Naive thymus-derived CD4-positive, alpha-beta T cell (primary cell): ENCODE data around the gene GSTO1. TPM values are rescaled to one million over a fixed set of nuclear protein-coding genes. Genes with fewer than 3 reads are reported as not detected.

Source experiments
- ATAC-seq: fragments of 150-1000 bp; cut with Tn5 transposase; 2 replicates; pipeline ENCODE4 v1.10.0; 2021; ENCODE audit warnings: mild to moderate bottlenecking, moderate library complexity
- CTCF ChIA-PET: fragments of 350-600 bp; sonication (Branson Sonifier 250); formaldehyde crosslinking; loops from one replicate; lab custom pipeline; 2021; ENCODE audit warnings: antibody characterized with exemption; lab: Charles Lee
- POLR2A ChIA-PET: fragments of 350-600 bp; sonication (Branson Sonifier 250); formaldehyde crosslinking; loops from one replicate; lab custom pipeline; 2021; ENCODE audit warnings: antibody characterized with exemption, inconsistent platforms; lab: Charles Lee
- DNase-seq, 9 donors: peaks; one replicate each; pipeline versions ENCODE4 v3.0.0 to v3.0.0-alpha.2; 2020 to 2022; ENCODE audit warnings: mixed read lengths in 1 of 9
- H3K27ac ChIP-seq: one replicate; pipeline ENCODE4 v1.7.0; 2013; ENCODE audit warnings: mild to moderate bottlenecking, low read depth, low read length, moderate library complexity
- H3K27me3 ChIP-seq, 2 donors: one replicate each; pipeline ENCODE4 v1.7.0; 2013; ENCODE audit warnings: low read length in 2 of 2, mild to moderate bottlenecking in 2 of 2, moderate library complexity in 2 of 2; ENCODE audit not compliant: control insufficient read depth in 2 of 2, insufficient read depth in 2 of 2
- H3K36me3 ChIP-seq, 3 experiments: 1 replicate in 2 of 3; 2 replicates in 1 of 3; pipeline ENCODE4 v1.7.0; 2013; ENCODE audit warnings: low read length in 3 of 3, mild to moderate bottlenecking in 3 of 3, moderate library complexity in 1 of 3; ENCODE audit not compliant: insufficient read depth in 3 of 3, control insufficient read depth in 2 of 3
- H3K4me1 ChIP-seq, 2 donors: one replicate each; pipeline ENCODE4 v1.7.0; 2013; ENCODE audit warnings: low read length in 2 of 2, mild to moderate bottlenecking in 2 of 2, moderate library complexity in 1 of 2; ENCODE audit not compliant: control insufficient read depth in 2 of 2, insufficient read depth in 2 of 2
- H3K4me3 ChIP-seq: 2 replicates; pipeline ENCODE4 v1.7.0; 2013; ENCODE audit warnings: mild to moderate bottlenecking, low read length
- H3K9me3 ChIP-seq, 3 experiments: 1 replicate in 2 of 3; 2 replicates in 1 of 3; pipeline ENCODE4 v1.7.0; 2013; ENCODE audit warnings: low read length in 3 of 3; ENCODE audit not compliant: control insufficient read depth in 2 of 3
- H3K27ac Mint-ChIP-seq, 9 donors: one replicate each; pipeline ENCODE4 v1.8.0; 2020 to 2022; ENCODE audit warnings: mixed read lengths in 9 of 9, mild to moderate bottlenecking in 8 of 9, moderate library complexity in 5 of 9, inconsistent platforms in 2 of 9
- H3K27me3 Mint-ChIP-seq, 5 donors: one replicate each; pipeline ENCODE4 v1.8.0; 2021 to 2022; ENCODE audit warnings: mixed read lengths in 5 of 5, mild to moderate bottlenecking in 1 of 5
- H3K36me3 Mint-ChIP-seq, 5 donors: one replicate each; pipeline ENCODE4 v1.8.0; 2020 to 2022; ENCODE audit warnings: mixed read lengths in 5 of 5, mild to moderate bottlenecking in 3 of 5, inconsistent platforms in 1 of 5
- H3K4me1 Mint-ChIP-seq, 7 donors: one replicate each; pipeline ENCODE4 v1.8.0; 2020 to 2022; ENCODE audit warnings: mixed read lengths in 7 of 7, mild to moderate bottlenecking in 3 of 7, inconsistent platforms in 1 of 7
- H3K4me3 Mint-ChIP-seq, 10 donors: one replicate each; pipeline ENCODE4 v1.8.0; 2020 to 2022; ENCODE audit warnings: mild to moderate bottlenecking in 10 of 10, mixed read lengths in 10 of 10, moderate library complexity in 6 of 10, inconsistent platforms in 2 of 10
- H3K9me3 Mint-ChIP-seq, 11 donors: one replicate each; pipeline ENCODE4 v1.8.0; 2020 to 2022; ENCODE audit warnings: mixed read lengths in 11 of 11, mild to moderate bottlenecking in 4 of 11, inconsistent platforms in 1 of 11, moderate library complexity in 1 of 11
- intact Hi-C, 2 donors: fragments of 100-400 bp; cut with micrococcal nuclease; formaldehyde crosslinking; loops; one replicate each; pipeline ENCODE4 v1.15.1; 2023
- polyA plus RNA-seq, 2 donors: library from polyadenylated mRNA; unstranded; fragments of 300-500 nt; fragmentation: Illumina TruSeq; gene quantifications; one replicate each; pipeline ENCODE4 v1.2.3, GENCODE V29; 2021
- total RNA-seq, 6 experiments: library from RNA in 5 of 6; stranded (reverse) in 5 of 6; gene quantifications; 1 replicate in 5 of 6; 2 replicates in 1 of 6; pipeline ENCODE4 v1.2.3 and lab custom pipeline; 2021 to 2026

GSTO1 gene
- total and polyA plus RNA-seq, 7 experiments from 2014 or later = 28.1 to 141 (median 73.8) TPM

DNA sequence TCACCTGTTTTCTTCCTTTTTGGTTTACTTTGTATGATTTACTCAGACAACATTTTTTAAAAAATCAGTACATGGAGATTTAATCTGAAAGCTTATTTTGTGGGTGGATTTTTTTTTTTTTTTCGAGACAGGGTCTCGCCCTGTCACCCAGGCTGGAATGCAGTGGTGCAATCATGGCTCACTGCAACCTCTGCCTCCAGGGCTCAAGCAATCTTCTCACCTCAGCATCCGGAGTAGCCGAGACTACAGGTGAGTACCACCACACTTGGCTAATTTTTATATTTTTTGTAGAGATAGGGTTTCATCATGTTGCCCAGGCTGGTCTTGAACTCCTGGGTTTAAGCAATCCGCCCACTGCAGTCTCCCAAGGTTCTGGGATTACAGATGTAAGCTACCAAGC, 2.5 kb downstream of the GSTO1 start:
- peak overlapping the region; percentile 89 for H3K27ac ChIP-seq
- H3K4me3 ChIP-seq = no peak overlapping the region
- peaks cover 21 to 38% of the 10 kb centered on the region in 2 donors for H3K4me1 ChIP-seq
- no peak for ATAC-seq
- DNase-seq = no peak
- Mint-ChIP-seq H3K4me3 (peak overlapping the region in 8 of 10 donors; percentile 22 to 100 (median 44)), H3K27ac (peak overlapping the region in 8 of 9 donors; percentile 33 to 96 (median 83)), H3K27me3 (no peaks in the 10 kb centered on the region), H3K4me1 (peaks cover 51 to 82% (median 73%) of the 10 kb centered on the region in 7 donors), H3K36me3 (peaks cover 8 to 34% (median 24%) of the 10 kb centered on the region in 5 donors), H3K9me3 (no peaks in the 10 kb centered on the region)
- H3K9me3 ChIP-seq = no peaks in the 10 kb centered on the region
- H3K27me3 ChIP-seq = no peaks in the 10 kb centered on the region
- ChIA-PET CTCF (interaction anchor here (0.6 kb wide), 1 partner anchor 48 kb away, joined by 3 read pairs; no protein-coding TSS in a partner anchor), POLR2A (interaction anchor here (0.7 to 7.4 kb wide), 3 partner anchors 11 to 107 kb away, joined by 4 to 68 read pairs (median 23); partner anchors contain the start of gene GSTO2)
- intact Hi-C loops = loop anchor here in 1 of 2 donors (5.0 kb wide), 1 partner anchor 370 kb away; no protein-coding TSS in a partner anchor
- peaks cover 0 to 43% (median 23%) of the 10 kb centered on the region in 3 experiments for H3K36me3 ChIP-seq

GRCh38 chr10:104258209-104258608, 3.5 kb downstream of the GSTO1 start:
- Mint-ChIP-seq H3K9me3 (no peaks in the 10 kb centered on the region), H3K4me3 (peak overlapping the region in 1 of 10 donors; percentile 84), H3K27me3 (no peaks in the 10 kb centered on the region), H3K36me3 (peaks cover 8 to 34% (median 24%) of the 10 kb centered on the region in 5 donors), H3K27ac (peak overlapping the region; percentile 6 to 94 (median 73)), H3K4me1 (peaks cover 50 to 86% (median 71%) of the 10 kb centered on the region in 7 donors)
- Histone ChIP-seq H3K36me3 (peaks cover 2 to 50% (median 23%) of the 10 kb centered on the region in 3 experiments), H3K27me3 (no peaks in the 10 kb centered on the region), H3K4me3 (no peak overlapping the region), H3K27ac (no peak overlapping the region), H3K4me1 (peaks cover 21 to 38% of the 10 kb centered on the region in 2 donors), H3K9me3 (no peaks in the 10 kb centered on the region)
- POLR2A ChIA-PET = interaction anchor here (1.3 to 7.4 kb wide), 3 partner anchors 10 to 80 kb away, joined by 4 to 68 read pairs (median 4); partner anchors contain the start of genes GSTO2 and ITPRIP
- CTCF ChIA-PET = interaction anchor here (0.6 kb wide), 1 partner anchor 371 kb away, joined by 3 read pairs; no protein-coding TSS in a partner anchor
- DNase-seq (no peak), ATAC-seq (no peak)
- intact Hi-C loops = loop anchor here in 1 of 2 donors (5.0 kb wide), 1 partner anchor 371 kb away; no protein-coding TSS in a partner anchor

GRCh38 chr10:104259456-104259855, 4.8 kb downstream of the GSTO1 start:
- intact Hi-C loops = loop anchor here in 1 of 2 donors (5.0 kb wide), 1 partner anchor 372 kb away; no protein-coding TSS in a partner anchor
- H3K36me3 ChIP-seq = peaks cover 3 to 53% (median 23%) of the 10 kb centered on the region in 3 experiments
- H3K27me3 ChIP-seq = no peaks in the 10 kb centered on the region
- peaks cover 21 to 42% of the 10 kb centered on the region in 2 donors for H3K4me1 ChIP-seq
- no peaks in the 10 kb centered on the region for H3K27me3 Mint-ChIP-seq
- no peaks in the 10 kb centered on the region for H3K9me3 Mint-ChIP-seq
- H3K4me3 Mint-ChIP-seq = peak overlapping the region in 3 of 10 donors; percentile 3 to 64 (median 50)
- H3K4me1 Mint-ChIP-seq = peaks cover 43 to 86% (median 71%) of the 10 kb centered on the region in 7 donors
- H3K27ac Mint-ChIP-seq = peak overlapping the region in 7 of 9 donors; percentile 58 to 94 (median 80)
- POLR2A ChIA-PET = interaction anchor here (0.9 to 1.5 kb wide), 3 partner anchors 9 to 18 kb away, joined by 3 to 4 read pairs (median 4); no protein-coding TSS in a partner anchor
- H3K36me3 Mint-ChIP-seq = peaks cover 8 to 38% (median 31%) of the 10 kb centered on the region in 5 donors
- no peak for DNase-seq
- no peaks in the 10 kb centered on the region for H3K9me3 ChIP-seq
- no peak overlapping the region for H3K4me3 ChIP-seq
- peak overlapping the region; percentile 17 for H3K27ac ChIP-seq
- no peak for ATAC-seq
- CTCF ChIA-PET = no interaction called here

DNA sequence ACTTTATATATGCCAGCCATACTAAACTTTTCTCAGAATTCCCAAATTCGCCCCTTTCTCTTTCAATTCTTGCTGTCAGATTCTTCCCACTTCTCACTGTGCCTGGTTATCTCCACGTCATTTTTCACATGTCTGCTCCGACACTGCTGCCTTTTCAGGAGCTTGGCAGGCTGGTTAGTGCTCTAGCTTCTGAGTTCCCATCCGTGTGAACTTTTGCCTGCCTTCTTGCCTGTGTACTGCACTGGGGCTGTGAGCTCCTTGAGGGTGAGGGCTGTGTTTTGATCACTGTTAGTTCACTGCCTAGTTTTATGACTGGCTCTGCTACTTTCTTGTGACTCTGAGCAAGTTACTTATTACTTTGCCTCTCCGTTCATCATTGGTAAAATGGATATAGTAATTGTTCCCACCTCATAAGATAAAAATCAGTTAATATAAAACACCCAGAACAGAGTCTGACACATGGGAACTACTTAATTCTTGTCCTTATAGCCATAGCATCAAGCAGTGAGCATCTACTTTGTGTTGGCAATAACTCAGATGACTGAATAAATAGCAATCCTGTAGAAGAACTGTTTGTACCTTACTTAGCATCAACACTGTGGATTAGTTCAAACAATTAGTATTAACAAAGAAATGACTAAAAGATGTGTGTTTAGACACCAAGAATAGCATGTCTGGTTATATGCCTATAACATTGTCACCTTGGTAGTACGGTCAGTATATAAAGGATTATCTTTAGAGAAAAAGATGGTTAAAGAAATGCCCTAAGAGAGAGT, 5.5 kb downstream of the GSTO1 start:
- H3K27me3 Mint-ChIP-seq = no peaks in the 10 kb centered on the region
- DNase-seq = no peak
- ATAC-seq = no peak
- peaks cover 3 to 48% (median 23%) of the 10 kb centered on the region in 3 experiments for H3K36me3 ChIP-seq
- H3K4me1 Mint-ChIP-seq = peaks cover 43 to 92% (median 77%) of the 10 kb centered on the region in 7 donors
- peak overlapping the region in 8 of 10 donors; percentile 6 to 75 (median 50) for H3K4me3 Mint-ChIP-seq
- H3K27ac ChIP-seq = peak overlapping the region; percentile 53
- H3K36me3 Mint-ChIP-seq = peaks cover 8 to 38% (median 32%) of the 10 kb centered on the region in 5 donors
- H3K4me3 ChIP-seq = no peak overlapping the region
- intact Hi-C loops = loop anchor here in 1 of 2 donors (1.0 to 10.0 kb wide), 4 partner anchors 9 to 1615 kb away; partner anchors contain the start of genes ATP5MK, GSTO2, PDCD11 and TRIM8
- ChIA-PET CTCF (interaction anchor here (3.3 kb wide), 1 partner anchor 14 kb away, joined by 14 read pairs; no protein-coding TSS in a partner anchor), POLR2A (interaction anchor here (0.6 to 1.1 kb wide), 3 partner anchors 10 to 76 kb away, joined by 3 to 5 read pairs (median 4); no protein-coding TSS in a partner anchor)
- H3K27ac Mint-ChIP-seq = peak overlapping the region; percentile 71 to 94 (median 83)
- peaks cover 25 to 44% of the 10 kb centered on the region in 2 donors for H3K4me1 ChIP-seq
- H3K27me3 ChIP-seq = no peaks in the 10 kb centered on the region
- no peaks in the 10 kb centered on the region for H3K9me3 Mint-ChIP-seq
- no peaks in the 10 kb centered on the region for H3K9me3 ChIP-seq

DNA sequence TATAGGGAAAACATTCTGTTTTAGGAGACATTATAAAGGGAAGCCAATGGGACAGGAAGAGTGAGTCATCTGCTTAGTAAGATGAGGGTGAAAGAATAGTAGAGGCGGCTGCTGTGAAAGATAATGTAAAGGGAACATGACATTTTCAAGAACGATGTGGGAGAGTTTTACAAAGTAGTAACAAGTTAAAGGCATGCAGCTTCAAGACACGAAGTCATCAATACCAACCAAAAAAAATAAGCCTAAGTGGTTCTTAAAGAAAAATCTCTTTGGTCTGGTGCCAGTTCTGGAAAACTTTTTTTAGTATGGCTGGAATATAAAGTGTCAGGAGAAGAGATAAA, 6.1 kb downstream of the GSTO1 start:
- ATAC-seq = peak; percentile 52
- H3K36me3 Mint-ChIP-seq = peaks cover 8 to 41% (median 37%) of the 10 kb centered on the region in 5 donors
- H3K4me1 ChIP-seq = peaks cover 28 to 44% of the 10 kb centered on the region in 2 donors
- H3K27me3 Mint-ChIP-seq = no peaks in the 10 kb centered on the region
- peak overlapping the region in 8 of 10 donors; percentile 6 to 75 (median 50) for H3K4me3 Mint-ChIP-seq
- POLR2A ChIA-PET = interaction anchor here (0.6 kb wide), 1 partner anchor 75 kb away, joined by 5 read pairs; no protein-coding TSS in a partner anchor
- H3K27ac Mint-ChIP-seq = peak overlapping the region; percentile 2 to 94 (median 83)
- CTCF ChIA-PET = interaction anchor here (3.3 kb wide), 1 partner anchor 14 kb away, joined by 14 read pairs; no protein-coding TSS in a partner anchor
- peak overlapping the region; percentile 53 for H3K27ac ChIP-seq
- DNase-seq = no peak
- H3K4me3 ChIP-seq = no peak overlapping the region
- peaks cover 3 to 52% (median 23%) of the 10 kb centered on the region in 3 experiments for H3K36me3 ChIP-seq
- H3K4me1 Mint-ChIP-seq = peaks cover 46 to 96% (median 82%) of the 10 kb centered on the region in 7 donors
- intact Hi-C loops = loop anchor here in 1 of 2 donors (1.0 to 10.0 kb wide), 3 partner anchors 9 to 1616 kb away; partner anchors contain the start of genes ATP5MK, GSTO2, PDCD11 and TRIM8
- H3K27me3 ChIP-seq = no peaks in the 10 kb centered on the region
- no peaks in the 10 kb centered on the region for H3K9me3 Mint-ChIP-seq
- H3K9me3 ChIP-seq = no peaks in the 10 kb centered on the region
